ENCODE measurements around the gene ZNF471. TPM values are rescaled to one million over a fixed set of nuclear protein-coding genes. Genes with fewer than 3 reads are reported as not detected.
A peak's percentile ranks its signal among the peaks of the same experiment; 100 is the strongest.

Gene ZNF471
- total RNA-seq, 1 experiment from 2014 or later, result 1.6 TPM

- H3K4me1 ChIP-seq (ENCODE audit: insufficient read depth, low read length, poor library complexity, severe bottlenecking), result no peaks in the 10 kb centered on the region
- ChIA-PET CTCF (no interaction called here), POLR2A (ENCODE audit: low non-redundant PET) (no interaction called here)
- intact Hi-C loops (cut with micrococcal nuclease; ENCODE audit: unreplicated experiment), result no loop called here
- TF ChIP-seq EZH2 (IDR thresholded peaks at IDR 0.05; ENCODE audit: borderline replicate concordance, low read depth, low read length, poor library complexity, severe bottlenecking), result no peak
- TF ChIP-seq, protein P1, sequence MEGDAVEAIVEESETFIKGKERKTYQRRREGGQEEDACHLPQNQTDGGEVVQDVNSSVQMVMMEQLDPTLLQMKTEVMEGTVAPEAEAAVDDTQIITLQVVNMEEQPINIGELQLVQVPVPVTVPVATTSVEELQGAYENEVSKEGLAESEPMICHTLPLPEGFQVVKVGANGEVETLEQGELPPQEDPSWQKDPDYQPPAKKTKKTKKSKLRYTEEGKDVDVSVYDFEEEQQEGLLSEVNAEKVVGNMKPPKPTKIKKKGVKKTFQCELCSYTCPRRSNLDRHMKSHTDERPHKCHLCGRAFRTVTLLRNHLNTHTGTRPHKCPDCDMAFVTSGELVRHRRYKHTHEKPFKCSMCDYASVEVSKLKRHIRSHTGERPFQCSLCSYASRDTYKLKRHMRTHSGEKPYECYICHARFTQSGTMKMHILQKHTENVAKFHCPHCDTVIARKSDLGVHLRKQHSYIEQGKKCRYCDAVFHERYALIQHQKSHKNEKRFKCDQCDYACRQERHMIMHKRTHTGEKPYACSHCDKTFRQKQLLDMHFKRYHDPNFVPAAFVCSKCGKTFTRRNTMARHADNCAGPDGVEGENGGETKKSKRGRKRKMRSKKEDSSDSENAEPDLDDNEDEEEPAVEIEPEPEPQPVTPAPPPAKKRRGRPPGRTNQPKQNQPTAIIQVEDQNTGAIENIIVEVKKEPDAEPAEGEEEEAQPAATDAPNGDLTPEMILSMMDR (conservative IDR thresholded peaks at IDR 0.05; ENCODE audit: low read depth, low read length), result no peak
- H3K36me3 ChIP-seq (ENCODE audit: insufficient read depth, low read length, poor library complexity, severe bottlenecking), result no peaks in the 10 kb centered on the region
- no TSS peak for BruUV-seq (replicated peaks)
- no peaks in the 10 kb centered on the region for H3K27me3 ChIP-seq (replicated peaks; ENCODE audit: insufficient read depth, low read depth, low read length, poor library complexity)
- peak within 1 kb of the TSS; percentile 47 for H3K4me3 ChIP-seq (ENCODE audit: low read depth, low read length, poor library complexity, severe bottlenecking)
- peak within 1 kb of the TSS; percentile 30 for H3K27ac ChIP-seq (ENCODE audit: low read depth, low read length, poor library complexity, severe bottlenecking)
- peak; percentile 11 for DNase-seq (ENCODE audit: low spot score)
- H3K9me3 ChIP-seq (ENCODE audit: low read depth, low read length, poor library complexity, severe bottlenecking), result peaks cover 10% of the 10 kb centered on the region
Observed at GRCh38 chr19:56476651-56477428, 30.8 kb upstream of the ZNF471 start, which contains the start of gene ZNF667. TSS of gene ZNF667 (minus strand) at chr19:56477345. CDS start at chr19:56462370, 14,975 bp downstream.

- no peaks in the 10 kb centered on the region for H3K36me3 ChIP-seq (ENCODE audit: insufficient read depth, low read length, poor library complexity, severe bottlenecking)
- H3K4me3 ChIP-seq (ENCODE audit: low read depth, low read length, poor library complexity, severe bottlenecking), result peak overlapping the region; percentile 47
- ChIA-PET POLR2A (ENCODE audit: low non-redundant PET) (no interaction called here), CTCF (no interaction called here)
- H3K9me3 ChIP-seq (ENCODE audit: low read depth, low read length, poor library complexity, severe bottlenecking), result peaks cover 9% of the 10 kb centered on the region
- TF ChIP-seq, protein P1 (conservative IDR thresholded peaks at IDR 0.05; ENCODE audit: low read depth, low read length), result no peak
- TF ChIP-seq EZH2 (IDR thresholded peaks at IDR 0.05; ENCODE audit: borderline replicate concordance, low read depth, low read length, poor library complexity, severe bottlenecking), result no peak
- H3K4me1 ChIP-seq (ENCODE audit: insufficient read depth, low read length, poor library complexity, severe bottlenecking), result no peaks in the 10 kb centered on the region
- no TSS peak for BruUV-seq (replicated peaks)
- H3K27me3 ChIP-seq (replicated peaks; ENCODE audit: insufficient read depth, low read depth, low read length, poor library complexity), result no peaks in the 10 kb centered on the region
- peak overlapping the region; percentile 30 for H3K27ac ChIP-seq (ENCODE audit: low read depth, low read length, poor library complexity, severe bottlenecking)
- intact Hi-C loops (cut with micrococcal nuclease; ENCODE audit: unreplicated experiment), result no loop called here
- DNase-seq (ENCODE audit: low spot score), result peak; percentile 84
Observed at GRCh38 chr19:56477429-56478338, 30.0 kb upstream of the ZNF471 start.

DNA sequence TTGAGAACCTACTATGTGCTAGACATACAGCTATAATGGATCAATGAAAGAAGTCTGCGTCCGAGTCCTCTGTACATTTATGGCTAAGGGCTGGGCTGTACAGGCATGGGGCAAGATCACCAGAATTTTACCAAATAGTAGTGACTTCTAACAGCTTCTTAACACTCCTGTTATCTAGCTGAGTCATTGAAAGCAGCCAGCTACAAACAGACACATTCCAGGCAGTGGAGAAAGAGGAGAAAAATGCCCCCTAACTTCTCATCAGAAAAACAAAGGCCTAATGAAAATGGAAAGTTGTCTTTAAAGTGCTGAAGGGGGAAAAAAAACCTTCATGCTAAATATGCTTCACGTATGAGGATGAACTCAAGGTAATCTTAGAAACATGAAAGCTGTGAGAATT lies 16.3 kb upstream of the ZNF471 start:
- Histone ChIP-seq H3K4me1 (ENCODE audit: insufficient read depth, low read length, poor library complexity, severe bottlenecking) (no peaks in the 10 kb centered on the region), H3K27me3 (replicated peaks; ENCODE audit: insufficient read depth, low read depth, low read length, poor library complexity) (no peaks in the 10 kb centered on the region), H3K36me3 (ENCODE audit: insufficient read depth, low read length, poor library complexity, severe bottlenecking) (no peaks in the 10 kb centered on the region), H3K4me3 (ENCODE audit: low read depth, low read length, poor library complexity, severe bottlenecking) (no peak overlapping the region), H3K27ac (ENCODE audit: low read depth, low read length, poor library complexity, severe bottlenecking) (no peak overlapping the region), H3K9me3 (ENCODE audit: low read depth, low read length, poor library complexity, severe bottlenecking) (peaks cover 27% of the 10 kb centered on the region)
- no TSS peak for BruUV-seq (replicated peaks)
- intact Hi-C loops (cut with micrococcal nuclease; ENCODE audit: unreplicated experiment), result no loop called here
- CTCF ChIA-PET, result no interaction called here
- DNase-seq (ENCODE audit: low spot score), result no peak
- no peak for TF ChIP-seq EZH2 (IDR thresholded peaks at IDR 0.05; ENCODE audit: borderline replicate concordance, low read depth, low read length, poor library complexity, severe bottlenecking)
- TF ChIP-seq, protein P1 (conservative IDR thresholded peaks at IDR 0.05; ENCODE audit: low read depth, low read length), result no peak
- POLR2A ChIA-PET (ENCODE audit: low non-redundant PET), result no interaction called here
